Urothelium cell line (cell line): Measurements from ENCODE around the gene MUC2.

Experiments used
- DNase-seq: peaks from one replicate; pipeline ENCODE4 v3.0.0; 2011; ENCODE audit warnings: low spot score, mixed read lengths
- FAIRE-seq: peaks from 2 replicates; lab custom pipeline; 2011; peaks lifted over from hg19 to GRCh38; lab: Jason Lieb, UNC

The MUC2 gene

GRCh38 chr11:1070594-1071462, 3.8 kb upstream of the MUC2 start:
- FAIRE-seq, result no peak
- no peak for DNase-seq

GRCh38 chr11:1071571-1072115, 3.0 kb upstream of the MUC2 start:
- peak; percentile 21 for DNase-seq
- no peak for FAIRE-seq

GRCh38 chr11:1072116-1072820, 2.4 kb upstream of the MUC2 start:
- peak; percentile 68 for DNase-seq
- no peak for FAIRE-seq

- no peak for FAIRE-seq
- DNase-seq, result no peak
Observed at GRCh38 chr11:1072821-1073231, 1.8 kb upstream of the MUC2 start.

GRCh38 chr11:1073261-1073724, 1.4 kb upstream of the MUC2 start:
- FAIRE-seq (no peak), DNase-seq (peak; percentile 56)

GRCh38 chr11:1073851-1074243, 827 bp upstream of the MUC2 start:
- DNase-seq, result no peak
- FAIRE-seq, result no peak

GRCh38 chr11:1075341-1075911, 752 bp downstream of the MUC2 start:
- DNase-seq, result no peak
- no peak for FAIRE-seq

GRCh38 chr11:1076061-1076665, 1.5 kb downstream of the MUC2 start:
- FAIRE-seq (no peak), DNase-seq (no peak)

GRCh38 chr11:1077033-1077416, 2.4 kb downstream of the MUC2 start:
- FAIRE-seq (no peak), DNase-seq (no peak)

GRCh38 chr11:1077417-1078119, 2.9 kb downstream of the MUC2 start:
- FAIRE-seq (no peak), DNase-seq (no peak)

- no peak for DNase-seq
- no peak for FAIRE-seq
Observed at GRCh38 chr11:1078191-1078601, 3.5 kb downstream of the MUC2 start.

- DNase-seq (no peak), FAIRE-seq (no peak)
Observed at GRCh38 chr11:1081601-1082311, 7.1 kb downstream of the MUC2 start.

GRCh38 chr11:1082346-1082727, 7.7 kb downstream of the MUC2 start:
- DNase-seq (no peak), FAIRE-seq (no peak)

- FAIRE-seq (no peak), DNase-seq (no peak)
Observed at GRCh38 chr11:1082728-1083620, 8.3 kb downstream of the MUC2 start.

GRCh38 chr11:1083621-1084551, 9.2 kb downstream of the MUC2 start:
- DNase-seq, result no peak

GRCh38 chr11:1084561-1085439, 10.1 kb downstream of the MUC2 start:
- FAIRE-seq (no peak), DNase-seq (no peak)

More at GRCh38 chr11:1083621-1084551, 9.2 kb downstream of the MUC2 start:
- no peak for FAIRE-seq
